ENCODE data around the gene ATP5PB.

The ATP5PB gene

GRCh38 chr1:111453706-111454105 is 4.4 kb downstream of the ATP5PB start:
- TF ChIP-seq CTCF (IDR thresholded peaks at IDR 0.05; ENCODE audit: insufficient read depth, low read depth, low read length, missing control alignments) = no peak
- H3K4me3 ChIP-seq (ENCODE audit: low read length) = no peak overlapping the region
- no peak for DNase-seq (ENCODE audit: low read depth)

GRCh38 chr1:111454859-111455641 is 5.8 kb downstream of the ATP5PB start:
- no peak for TF ChIP-seq CTCF (IDR thresholded peaks at IDR 0.05; ENCODE audit: insufficient read depth, low read depth, low read length, missing control alignments)
- H3K4me3 ChIP-seq (ENCODE audit: low read length) = no peak overlapping the region
- DNase-seq (ENCODE audit: low read depth) = no peak

- TF ChIP-seq CTCF (IDR thresholded peaks at IDR 0.05; ENCODE audit: insufficient read depth, low read depth, low read length, missing control alignments) = no peak
- no peak for DNase-seq (ENCODE audit: low read depth)
- no peak overlapping the region for H3K4me3 ChIP-seq (ENCODE audit: low read length)
Observed at GRCh38 chr1:111455642-111456031, 6.4 kb downstream of the ATP5PB start.

GRCh38 chr1:111461765-111462164 is 12.5 kb downstream of the ATP5PB start:
- no peak for TF ChIP-seq CTCF (IDR thresholded peaks at IDR 0.05; ENCODE audit: insufficient read depth, low read depth, low read length, missing control alignments)
- no peak overlapping the region for H3K4me3 ChIP-seq (ENCODE audit: low read length)
- DNase-seq (ENCODE audit: low read depth) = no peak

GRCh38 chr1:111462370-111463028 is 13.2 kb downstream of the ATP5PB start:
- no peak overlapping the region for H3K4me3 ChIP-seq (ENCODE audit: low read length)
- DNase-seq (ENCODE audit: low read depth) = no peak
- TF ChIP-seq CTCF (IDR thresholded peaks at IDR 0.05; ENCODE audit: insufficient read depth, low read depth, low read length, missing control alignments) = no peak

- no peak overlapping the region for H3K4me3 ChIP-seq (ENCODE audit: low read length)
- no peak for TF ChIP-seq CTCF (IDR thresholded peaks at IDR 0.05; ENCODE audit: insufficient read depth, low read depth, low read length, missing control alignments)
- DNase-seq (ENCODE audit: low read depth) = peak; percentile 43
Observed at GRCh38 chr1:111463029-111463683, 13.9 kb downstream of the ATP5PB start.
